ENCODE measurements around the gene SIN3A.
"Not testable (repeated sequence)": the region's sequence is repeated elsewhere in the genome, so short reads cannot be mapped to it uniquely, and the experiment has no call there.

SIN3A gene

GRCh38 chr15:75356006-75356405 is 95.5 kb downstream of the SIN3A start:
- DNase-seq, result no peak

GRCh38 chr15:75355369-75355768 is 96.1 kb downstream of the SIN3A start:
- DNase-seq, result no peak

- DNase-seq, result no peak
These were observed 97.0 kb downstream of the SIN3A start for GRCh38 chr15:75354454-75354853.

- no peak for DNase-seq
These were observed 97.9 kb downstream of the SIN3A start for GRCh38 chr15:75353604-75354003.

- no peak for DNase-seq
These were observed 99.1 kb downstream of the SIN3A start for GRCh38 chr15:75352186-75353080.

- DNase-seq, result no peak
These were observed 100.7 kb downstream of the SIN3A start for GRCh38 chr15:75350601-75351361.

GRCh38 chr15:75349851-75350588 is 101.5 kb downstream of the SIN3A start:
- DNase-seq, result no peak

GRCh38 chr15:75349351-75349669 is 102.2 kb downstream of the SIN3A start:
- DNase-seq, result not testable (repeated sequence)

- DNase-seq, result no peak
These were observed 102.7 kb downstream of the SIN3A start for GRCh38 chr15:75348562-75349350.

- DNase-seq, result no peak
These were observed 103.4 kb downstream of the SIN3A start for GRCh38 chr15:75348034-75348561.

- peak; percentile 6 to 15 for DNase-seq
These were observed 104.1 kb downstream of the SIN3A start for GRCh38 chr15:75347222-75348033.

GRCh38 chr15:75346796-75347221 is 104.7 kb downstream of the SIN3A start, which contains the start of gene NEIL1:
Gene NEIL1 (plus strand): TSS chr15:75347039. CDS start chr15:75348906, 1,867 bp downstream.
- no peak for DNase-seq

GRCh38 chr15:75343953-75344352 is 107.5 kb downstream of the SIN3A start:
- DNase-seq, result not testable (repeated sequence)

GRCh38 chr15:75342221-75342620 is 109.3 kb downstream of the SIN3A start:
- no peak for DNase-seq

- DNase-seq, result no peak
These were observed 111.8 kb downstream of the SIN3A start for GRCh38 chr15:75339531-75340240.

GRCh38 chr15:75338661-75339240 is 112.7 kb downstream of the SIN3A start:
- DNase-seq, result no peak

GRCh38 chr15:75335705-75336355 is 115.7 kb downstream of the SIN3A start, which contains the start of gene COMMD4:
Gene COMMD4 (plus strand): TSS chr15:75336063. CDS start chr15:75336090, 27 bp downstream.
- peak; percentile 92 to 95 for DNase-seq

GRCh38 chr15:75335313-75335704 is 116.2 kb downstream of the SIN3A start:
- DNase-seq, result no peak

GRCh38 chr15:75333654-75334419 is 117.7 kb downstream of the SIN3A start:
- not testable (repeated sequence) for DNase-seq
